ENCODE data around the gene ZBTB12.

- TF ChIP-seq ZMAT3 (CRISPR knock-in tag; conservative IDR thresholded peaks at IDR 0.05) (no peak), HNF1A (IDR thresholded peaks at IDR 0.05; ENCODE audit: low read depth) (no peak), HNF1A (CRISPR knock-in tag; IDR thresholded peaks at IDR 0.05; ENCODE audit: borderline replicate concordance) (no peak), POLR2A (IDR thresholded peaks at IDR 0.05; ENCODE audit: insufficient read depth in 1 of 2, low read depth in 2 of 2, low read length in 2 of 2) (0 out of 4 replicates have a peak, but pooled peaks of 1 of the 2 experiments have one; percentile 4), CTCF (CRISPR knock-in tag; IDR thresholded peaks at IDR 0.05) (no peak), EZH2 (conservative IDR thresholded peaks at IDR 0.05; ENCODE audit: low read depth, low read length) (no peak), CEBPG (CRISPR knock-in tag; IDR thresholded peaks at IDR 0.05) (no peak), MED8 (CRISPR knock-in tag; IDR thresholded peaks at IDR 0.05; ENCODE audit: insufficient replicate concordance) (no peak), ZNF646 (CRISPR knock-in tag; IDR thresholded peaks at IDR 0.05) (no peak)
Observed at GRCh38 chr6:31883676-31884075, 18.2 kb downstream of the ZBTB12 start.

Measured in HepG2 (cell line).